22Rv1 (cell line): ENCODE data around the gene UACA.
A peak's percentile ranks its signal among the peaks of the same experiment; 100 is the strongest.

Source experiments
- H3K27ac ChIP-seq: fragments of 450-650 bp; 2 replicates; pipeline ENCODE4 v1.5.1; 2017
- ZFX ChIP-seq: fragments of 450-650 bp; IDR thresholded peaks from 2 replicates; pipeline ENCODE4 v1.6.1; 2017; ENCODE audit warnings: antibody characterized with exemption, borderline replicate concordance
- TF ChIP-seq, protein P1 (sequence below): fragments of 450-650 bp; IDR thresholded peaks from 2 replicates; pipeline ENCODE4 v1.5.1; 2017; ENCODE audit warnings: mild to moderate bottlenecking

The UACA gene

DNA sequence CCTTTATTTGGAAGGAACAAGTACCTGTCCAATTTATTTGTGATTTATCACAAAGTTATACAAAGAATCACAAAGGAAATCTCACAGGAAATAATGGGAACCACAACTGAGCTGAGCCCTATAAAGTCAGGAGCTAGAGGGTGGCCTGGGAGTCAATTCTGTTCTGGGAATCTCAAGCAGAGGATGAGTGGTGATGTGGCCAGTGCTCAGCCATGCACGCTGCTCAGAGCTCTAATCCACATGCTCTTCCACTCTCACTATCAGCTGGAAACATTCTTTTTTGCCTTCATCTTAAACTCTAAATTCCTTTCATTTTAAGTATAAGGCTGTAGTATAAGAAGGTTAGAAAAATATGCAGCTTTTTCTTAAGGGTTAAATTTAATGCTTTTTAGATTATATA lies 36.6 kb downstream of the UACA start:
- TF ChIP-seq ZFX, result no peak
- TF ChIP-seq, protein P1, sequence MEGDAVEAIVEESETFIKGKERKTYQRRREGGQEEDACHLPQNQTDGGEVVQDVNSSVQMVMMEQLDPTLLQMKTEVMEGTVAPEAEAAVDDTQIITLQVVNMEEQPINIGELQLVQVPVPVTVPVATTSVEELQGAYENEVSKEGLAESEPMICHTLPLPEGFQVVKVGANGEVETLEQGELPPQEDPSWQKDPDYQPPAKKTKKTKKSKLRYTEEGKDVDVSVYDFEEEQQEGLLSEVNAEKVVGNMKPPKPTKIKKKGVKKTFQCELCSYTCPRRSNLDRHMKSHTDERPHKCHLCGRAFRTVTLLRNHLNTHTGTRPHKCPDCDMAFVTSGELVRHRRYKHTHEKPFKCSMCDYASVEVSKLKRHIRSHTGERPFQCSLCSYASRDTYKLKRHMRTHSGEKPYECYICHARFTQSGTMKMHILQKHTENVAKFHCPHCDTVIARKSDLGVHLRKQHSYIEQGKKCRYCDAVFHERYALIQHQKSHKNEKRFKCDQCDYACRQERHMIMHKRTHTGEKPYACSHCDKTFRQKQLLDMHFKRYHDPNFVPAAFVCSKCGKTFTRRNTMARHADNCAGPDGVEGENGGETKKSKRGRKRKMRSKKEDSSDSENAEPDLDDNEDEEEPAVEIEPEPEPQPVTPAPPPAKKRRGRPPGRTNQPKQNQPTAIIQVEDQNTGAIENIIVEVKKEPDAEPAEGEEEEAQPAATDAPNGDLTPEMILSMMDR, result no peak
- no peak overlapping the region for H3K27ac ChIP-seq

DNA sequence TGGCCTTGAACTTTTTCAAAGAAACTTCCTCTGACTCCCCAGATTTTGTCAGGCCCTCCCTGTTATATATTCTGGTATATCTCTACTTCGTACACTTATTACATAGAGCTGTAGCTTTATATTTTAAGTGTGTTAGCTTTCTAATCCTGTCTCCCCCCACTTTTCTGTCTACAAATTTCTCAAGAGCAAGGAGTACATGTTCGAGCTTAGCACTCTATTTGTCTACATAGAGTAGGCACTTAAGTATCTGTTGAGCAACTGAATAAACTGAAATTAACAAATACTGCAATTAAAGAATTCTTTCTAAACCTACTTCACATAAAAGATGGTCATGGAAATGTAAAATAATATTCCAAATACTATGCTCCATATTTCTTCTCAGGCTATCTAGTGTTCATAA lies 39.4 kb downstream of the UACA start:
- TF ChIP-seq, protein P1, result no peak
- TF ChIP-seq ZFX, result no peak
- H3K27ac ChIP-seq, result no peak overlapping the region

DNA sequence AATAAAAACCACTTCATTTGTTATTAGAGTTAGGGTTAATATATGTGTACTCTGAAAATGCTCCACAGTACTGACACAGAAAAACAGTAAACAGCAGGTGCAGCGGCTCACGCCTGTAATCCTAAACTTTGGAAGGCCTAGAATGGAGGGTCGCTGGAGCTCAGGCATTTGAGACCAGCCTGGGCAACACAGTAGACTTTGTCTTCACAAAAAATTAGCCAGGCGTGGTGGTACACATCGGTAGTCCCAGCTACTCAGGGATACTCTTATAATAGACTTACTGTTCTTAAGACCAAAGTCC lies 40.3 kb downstream of the UACA start:
- H3K27ac ChIP-seq, result no peak overlapping the region
- no peak for TF ChIP-seq ZFX
- TF ChIP-seq, protein P1, result no peak

DNA sequence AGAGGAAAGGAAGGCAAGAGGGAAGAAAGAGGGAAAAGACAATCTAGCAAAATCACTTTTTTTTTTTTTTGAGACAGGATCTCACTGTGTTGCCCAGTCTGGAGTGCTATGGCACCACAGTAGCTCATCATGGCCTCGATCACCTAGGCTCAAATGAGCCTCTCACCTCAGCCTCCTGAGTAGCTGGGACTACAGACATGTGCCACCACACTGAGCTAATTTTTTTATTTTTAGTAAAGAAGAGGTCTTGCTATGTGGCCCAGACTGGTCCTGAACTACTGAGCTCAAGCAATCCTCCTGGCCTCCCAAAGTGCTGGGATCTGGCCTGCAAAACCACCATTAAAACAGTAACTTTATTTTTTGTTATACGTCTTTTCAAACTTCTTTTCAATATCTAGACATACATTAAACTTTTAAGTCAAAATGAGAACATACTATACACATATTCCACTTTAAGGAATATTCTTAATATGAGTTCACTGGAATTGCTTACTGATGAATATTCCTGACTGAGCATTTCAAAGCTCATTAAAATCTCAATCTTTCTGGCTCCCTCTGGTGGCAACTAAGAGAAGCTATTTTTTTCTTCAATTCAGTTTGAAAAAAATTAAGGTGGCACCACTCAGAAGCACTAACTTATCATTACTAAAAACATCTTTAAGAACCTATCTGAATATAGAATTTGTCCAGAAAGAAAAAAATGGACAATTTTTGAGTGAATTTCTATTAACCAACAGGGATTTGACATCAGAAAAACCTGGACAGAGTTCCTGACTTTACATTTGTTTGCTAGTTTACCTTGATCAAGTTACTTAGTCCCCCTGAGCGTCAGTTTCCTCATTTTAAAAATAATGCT lies 40.9 kb downstream of the UACA start:
- TF ChIP-seq, protein P1, result peak; percentile 85
- no peak for TF ChIP-seq ZFX

DNA sequence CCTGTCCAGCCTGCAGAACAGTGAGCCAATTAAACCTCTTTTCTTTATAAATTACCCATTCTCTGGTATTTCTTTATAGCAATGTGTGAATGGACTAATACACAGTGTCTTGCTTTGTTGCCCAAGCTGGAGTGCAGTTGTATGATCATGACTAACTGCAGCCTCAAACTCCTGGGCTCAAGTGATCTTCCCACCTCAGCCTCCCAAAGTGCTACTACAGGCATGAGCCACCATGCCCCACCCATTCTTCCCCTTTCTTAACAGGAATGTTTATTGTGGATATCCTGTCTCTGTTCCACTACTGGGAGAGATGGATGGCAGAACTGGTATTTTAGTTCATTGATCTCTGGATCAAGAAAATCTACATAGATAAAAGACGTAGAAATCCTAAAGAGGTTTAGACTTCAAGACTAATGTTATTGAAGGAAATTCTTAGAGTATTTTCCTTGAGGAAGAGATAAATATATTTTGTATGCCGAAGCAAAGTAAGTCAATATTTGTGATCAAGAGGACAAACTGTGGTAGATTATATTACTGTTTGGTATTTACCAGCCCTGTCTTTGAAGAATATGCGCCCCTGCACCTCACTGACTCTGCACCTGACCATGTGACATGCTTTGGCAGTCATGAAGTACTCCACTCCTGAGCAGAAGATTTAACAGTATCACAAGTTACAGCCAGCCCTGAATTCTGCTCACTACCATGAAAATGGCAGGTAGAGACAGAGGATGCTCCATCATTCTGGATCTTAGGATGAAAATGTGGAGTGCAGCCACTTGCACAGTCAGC lies 42.9 kb downstream of the UACA start:
- TF ChIP-seq, protein P1, result no peak
- TF ChIP-seq ZFX, result no peak

More for the DNA sequence above, 40.9 kb downstream of the UACA start:
- no peak overlapping the region for H3K27ac ChIP-seq

DNA sequence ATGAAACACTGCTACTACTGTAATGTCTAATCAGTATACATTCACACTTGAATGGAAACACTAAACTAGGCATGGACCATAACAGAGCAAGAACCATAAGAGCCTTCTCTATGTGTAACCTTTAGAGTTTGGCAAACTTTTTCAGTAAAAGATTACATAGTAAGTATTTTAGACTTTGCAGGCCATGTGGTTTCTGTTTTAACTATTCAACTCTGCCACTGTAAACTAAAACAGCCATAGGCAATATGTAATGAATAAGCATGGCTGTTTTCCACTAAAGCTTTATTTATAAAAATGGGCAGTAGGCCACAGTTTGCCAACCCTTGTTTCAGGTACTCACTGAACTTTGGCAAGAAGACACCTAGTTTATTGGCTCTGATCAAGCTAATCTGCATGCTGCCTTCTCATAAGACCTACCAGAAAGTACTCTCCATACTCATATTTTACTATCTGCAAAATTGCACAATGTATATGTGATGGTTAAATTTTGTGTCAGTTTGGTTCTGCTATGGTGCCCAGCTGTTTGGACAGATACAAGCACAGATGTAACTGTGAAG lies 46.0 kb downstream of the UACA start:
- TF ChIP-seq ZFX, result no peak
- TF ChIP-seq, protein P1, result no peak
- peak overlapping the region; percentile 75 for H3K27ac ChIP-seq

More for the DNA sequence above, 42.9 kb downstream of the UACA start:
- peak overlapping the region; percentile 37 for H3K27ac ChIP-seq
